ENCODE results near the gene TNNT3.

Gene TNNT3

DNA sequence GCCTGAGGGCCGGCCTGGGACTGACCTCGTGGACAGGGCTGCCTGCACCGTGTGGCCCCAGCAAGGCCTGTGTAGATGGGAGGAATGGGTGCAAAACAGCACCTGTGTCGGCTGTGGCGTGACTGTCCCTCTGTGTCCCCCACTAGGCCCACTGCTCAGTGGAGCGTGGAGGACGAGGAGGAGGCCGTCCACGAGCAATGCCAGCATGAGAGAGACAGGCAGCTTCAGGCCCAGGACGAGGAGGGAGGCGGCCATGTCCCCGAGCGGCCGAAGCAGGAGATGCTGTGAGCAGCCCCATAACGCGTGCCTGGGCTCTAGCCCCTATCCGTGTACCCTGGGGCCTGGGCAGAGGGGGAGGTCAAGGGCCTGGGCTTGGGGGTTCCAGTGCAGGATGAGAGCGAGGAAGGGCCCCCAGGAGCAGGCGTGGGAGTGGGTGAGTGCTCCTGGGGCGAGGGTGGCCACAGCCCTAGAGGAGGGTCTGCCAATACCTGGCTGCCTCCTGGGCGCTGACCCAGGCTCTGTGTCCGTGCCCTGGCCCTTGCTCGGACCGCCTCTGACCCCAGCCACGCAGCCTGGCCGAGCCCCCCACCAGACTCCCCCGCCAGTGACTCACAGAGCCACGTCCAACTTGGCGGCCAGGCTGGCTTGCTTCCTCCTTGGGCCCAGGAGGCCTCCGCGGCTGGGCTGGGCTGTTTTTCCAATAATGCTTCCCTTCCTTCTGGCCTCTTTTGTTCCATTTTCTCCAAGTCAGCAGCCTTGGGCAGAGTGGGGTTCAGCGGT is 39.4 kb upstream of the TNNT3 start:
- no peak overlapping the region for H3K27ac ChIP-seq (ENCODE audit: low read depth, low read length)
- peaks cover 3% of the 10 kb centered on the region; the same call in 1 of the 2 replicates for H4K20me1 ChIP-seq (ENCODE audit: control insufficient read depth, insufficient read depth, low read depth, low read length)
- no peak for TF ChIP-seq EZH2phosphoT487 (IDR thresholded peaks at IDR 0.05; ENCODE audit: borderline replicate concordance, low read length)
- TF ChIP-seq, protein P1, sequence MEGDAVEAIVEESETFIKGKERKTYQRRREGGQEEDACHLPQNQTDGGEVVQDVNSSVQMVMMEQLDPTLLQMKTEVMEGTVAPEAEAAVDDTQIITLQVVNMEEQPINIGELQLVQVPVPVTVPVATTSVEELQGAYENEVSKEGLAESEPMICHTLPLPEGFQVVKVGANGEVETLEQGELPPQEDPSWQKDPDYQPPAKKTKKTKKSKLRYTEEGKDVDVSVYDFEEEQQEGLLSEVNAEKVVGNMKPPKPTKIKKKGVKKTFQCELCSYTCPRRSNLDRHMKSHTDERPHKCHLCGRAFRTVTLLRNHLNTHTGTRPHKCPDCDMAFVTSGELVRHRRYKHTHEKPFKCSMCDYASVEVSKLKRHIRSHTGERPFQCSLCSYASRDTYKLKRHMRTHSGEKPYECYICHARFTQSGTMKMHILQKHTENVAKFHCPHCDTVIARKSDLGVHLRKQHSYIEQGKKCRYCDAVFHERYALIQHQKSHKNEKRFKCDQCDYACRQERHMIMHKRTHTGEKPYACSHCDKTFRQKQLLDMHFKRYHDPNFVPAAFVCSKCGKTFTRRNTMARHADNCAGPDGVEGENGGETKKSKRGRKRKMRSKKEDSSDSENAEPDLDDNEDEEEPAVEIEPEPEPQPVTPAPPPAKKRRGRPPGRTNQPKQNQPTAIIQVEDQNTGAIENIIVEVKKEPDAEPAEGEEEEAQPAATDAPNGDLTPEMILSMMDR (IDR thresholded peaks at IDR 0.05; ENCODE audit: low read depth, low read length, poor library complexity, severe bottlenecking), result no peak
- H3K79me2 ChIP-seq (ENCODE audit: control insufficient read depth, low read length), result peaks cover 6% of the 10 kb centered on the region
- H3F3A ChIP-seq (ENCODE audit: control insufficient read depth, insufficient read depth), result no peaks in the 10 kb centered on the region
- no peak overlapping the region for H3K4me2 ChIP-seq (ENCODE audit: low read length)
- peaks cover 25% of the 10 kb centered on the region for H3K36me3 ChIP-seq (ENCODE audit: control insufficient read depth, low read length)
- peaks cover 21% of the 10 kb centered on the region for H3K4me1 ChIP-seq (ENCODE audit: control insufficient read depth, low read length)
- H3K4me3 ChIP-seq (ENCODE audit: low read length), result no peak overlapping the region
- H3K9me3 ChIP-seq (ENCODE audit: control insufficient read depth, insufficient read depth, low read length), result no peaks in the 10 kb centered on the region
- H3K27me3 ChIP-seq (ENCODE audit: control insufficient read depth, low read length), result no peaks in the 10 kb centered on the region
- no peaks in the 10 kb centered on the region for H3K9me2 ChIP-seq (replicated peaks; ENCODE audit: control insufficient read depth, low read length)

GRCh38 chr11:1880746-1881441 is 38.6 kb upstream of the TNNT3 start:
- no peaks in the 10 kb centered on the region for H3K9me2 ChIP-seq (replicated peaks; ENCODE audit: control insufficient read depth, low read length)
- H3K4me2 ChIP-seq (ENCODE audit: low read length), result no peak overlapping the region; the same call in 1 of the 2 replicates

DNA sequence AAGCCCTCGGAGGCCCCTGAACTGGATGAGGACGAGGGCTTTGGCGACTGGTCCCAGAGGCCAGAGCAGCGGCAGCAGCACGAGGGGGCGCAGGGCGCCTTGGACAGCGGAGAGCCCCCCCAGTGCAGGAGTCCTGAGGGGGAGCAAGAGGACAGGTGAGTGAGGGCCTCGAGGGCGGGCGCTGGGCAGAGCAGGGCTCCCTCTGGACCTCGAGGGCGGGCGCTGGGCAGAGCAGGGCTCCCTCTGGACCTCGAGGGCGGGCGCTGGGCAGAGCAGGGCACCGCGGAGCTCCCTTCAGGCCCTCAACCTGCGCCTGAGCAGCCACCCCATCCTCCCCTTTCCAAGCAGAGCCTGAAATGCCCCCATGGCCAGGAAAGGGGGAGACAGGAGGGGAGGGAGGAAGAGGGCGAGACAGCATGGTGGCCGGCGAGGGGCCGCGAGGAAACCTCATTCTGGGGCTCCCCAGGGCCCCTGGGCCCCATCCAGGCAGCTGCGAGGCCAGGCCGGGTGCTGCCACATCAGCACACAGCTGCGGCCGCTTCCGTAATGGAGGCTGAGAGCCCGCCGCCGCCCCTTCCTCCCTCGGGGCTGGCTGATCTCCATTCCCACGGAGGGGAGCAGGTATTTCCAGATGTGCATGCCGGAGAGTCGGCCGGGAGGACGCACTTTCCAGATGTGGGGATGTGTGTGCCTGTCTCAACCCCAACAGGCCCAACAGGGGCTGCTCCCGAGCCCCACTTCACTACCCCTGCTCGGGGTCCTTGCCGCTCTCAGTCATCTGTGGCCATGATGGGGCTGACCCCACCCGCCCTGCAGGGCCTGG is 37.9 kb upstream of the TNNT3 start:
- no peaks in the 10 kb centered on the region for H3K9me3 ChIP-seq (ENCODE audit: control insufficient read depth, insufficient read depth, low read length)
- peaks cover 21% of the 10 kb centered on the region for H3K4me1 ChIP-seq (ENCODE audit: control insufficient read depth, low read length)
- H3K4me3 ChIP-seq (ENCODE audit: low read length), result no peak overlapping the region
- H3K27me3 ChIP-seq (ENCODE audit: control insufficient read depth, low read length), result no peaks in the 10 kb centered on the region
- H3F3A ChIP-seq (ENCODE audit: control insufficient read depth, insufficient read depth), result no peaks in the 10 kb centered on the region
- peaks cover 40% of the 10 kb centered on the region for H3K36me3 ChIP-seq (ENCODE audit: control insufficient read depth, low read length)
- peak overlapping the region; percentile 20; the same call in 1 of the 2 replicates for H3K4me2 ChIP-seq (ENCODE audit: low read length)
- H3K27ac ChIP-seq (ENCODE audit: low read depth, low read length), result no peak overlapping the region
- no peaks in the 10 kb centered on the region for H3K9me2 ChIP-seq (replicated peaks; ENCODE audit: control insufficient read depth, low read length)
- 0 out of 2 replicates have a peak, but pooled peaks cover under 1% of the 10 kb centered on the region for H3K79me2 ChIP-seq (ENCODE audit: control insufficient read depth, low read length)
- no peak for TF ChIP-seq EZH2phosphoT487 (IDR thresholded peaks at IDR 0.05; ENCODE audit: borderline replicate concordance, low read length)
- TF ChIP-seq, protein P1 (IDR thresholded peaks at IDR 0.05; ENCODE audit: low read depth, low read length, poor library complexity, severe bottlenecking), result no peak
- peaks cover 3% of the 10 kb centered on the region; the same call in 1 of the 2 replicates for H4K20me1 ChIP-seq (ENCODE audit: control insufficient read depth, insufficient read depth, low read depth, low read length)

More at GRCh38 chr11:1880746-1881441, 38.6 kb upstream of the TNNT3 start:
- peaks cover 3% of the 10 kb centered on the region; the same call in 1 of the 2 replicates for H4K20me1 ChIP-seq (ENCODE audit: control insufficient read depth, insufficient read depth, low read depth, low read length)
- no peaks in the 10 kb centered on the region for H3K27me3 ChIP-seq (ENCODE audit: control insufficient read depth, low read length)
- no peak for TF ChIP-seq EZH2phosphoT487 (IDR thresholded peaks at IDR 0.05; ENCODE audit: borderline replicate concordance, low read length)
- TF ChIP-seq, protein P1 (IDR thresholded peaks at IDR 0.05; ENCODE audit: low read depth, low read length, poor library complexity, severe bottlenecking), result no peak
- no peaks in the 10 kb centered on the region for H3F3A ChIP-seq (ENCODE audit: control insufficient read depth, insufficient read depth)
- H3K4me1 ChIP-seq (ENCODE audit: control insufficient read depth, low read length), result peaks cover 21% of the 10 kb centered on the region
- no peak overlapping the region for H3K4me3 ChIP-seq (ENCODE audit: low read length)
- peaks cover 6% of the 10 kb centered on the region; the same call in 1 of the 2 replicates for H3K79me2 ChIP-seq (ENCODE audit: control insufficient read depth, low read length)
- H3K36me3 ChIP-seq (ENCODE audit: control insufficient read depth, low read length), result peaks cover 33% of the 10 kb centered on the region
- no peaks in the 10 kb centered on the region for H3K9me3 ChIP-seq (ENCODE audit: control insufficient read depth, insufficient read depth, low read length)
- H3K27ac ChIP-seq (ENCODE audit: low read depth, low read length), result no peak overlapping the region
